H1 (cell line): ENCODE data around the gene MGAT5. TPM values are rescaled to one million over a fixed set of nuclear protein-coding genes. Genes with fewer than 3 reads are reported as not detected.

Experiments used
- CTCF ChIA-PET: fragments of 300-600 bp; sonication (Branson Sonifier 250); formaldehyde crosslinking; loops from one replicate; lab custom pipeline; 2021; ENCODE audit not compliant: partially characterized antibody; lab: Charles Lee
- POLR2A ChIA-PET: fragments of 300-600 bp; sonication (Branson Sonifier 250); formaldehyde crosslinking; loops from one replicate; lab custom pipeline; 2021; ENCODE audit warnings: inconsistent platforms; ENCODE audit not compliant: partially characterized antibody; lab: Charles Lee
- DNase-seq, 2 experiments: peaks; one replicate each; pipeline versions ENCODE4 v3.0.0 to v3.0.0-alpha.2; 2010 to 2022; ENCODE audit warnings: low spot score in 2 of 2, low read depth in 1 of 2, mixed read lengths in 1 of 2
- FAIRE-seq: peaks from 2 replicates; lab custom pipeline; 2011; peaks lifted over from hg19 to GRCh38; lab: Jason Lieb, UNC
- H2AFZ ChIP-seq: 2 replicates; pipeline ENCODE4 v1.8.1; 2012; ENCODE audit warnings: low read length, inconsistent platforms
- H2AK5ac ChIP-seq: 2 replicates; pipeline ENCODE4 v1.6.1; 2013; ENCODE audit warnings: low read depth, low read length
- H2BK120ac ChIP-seq: replicated peaks from 2 replicates; pipeline ENCODE3; 2013; ENCODE audit warnings: low read depth, low read length, inconsistent platforms
- H2BK12ac ChIP-seq: 2 replicates; pipeline ENCODE4 v1.6.1; 2013; ENCODE audit warnings: low read depth, low read length
- H2BK15ac ChIP-seq: 2 replicates; pipeline ENCODE4 v1.6.1; 2013; ENCODE audit warnings: low read length
- H2BK20ac ChIP-seq: 2 replicates; pipeline ENCODE4 v1.6.1; 2013; ENCODE audit warnings: low read length
- H2BK5ac ChIP-seq: 2 replicates; pipeline ENCODE4 v1.6.1; 2013; ENCODE audit warnings: low read depth, low read length
- H3K14ac ChIP-seq: 2 replicates; pipeline ENCODE4 v1.6.1; 2013; ENCODE audit warnings: inconsistent platforms; ENCODE audit not compliant: insufficient read length
- H3K18ac ChIP-seq: 2 replicates; pipeline ENCODE4 v1.6.1; 2013; ENCODE audit warnings: low read length; ENCODE audit errors: extremely low read depth
- H3K23ac ChIP-seq: 2 replicates; pipeline ENCODE4 v1.6.1; 2013; ENCODE audit warnings: inconsistent platforms; ENCODE audit not compliant: insufficient read length
- H3K23me2 ChIP-seq: 2 replicates; pipeline ENCODE4 v1.6.1; 2013; ENCODE audit warnings: low read depth, low read length
- H3K27ac ChIP-seq: 2 replicates; pipeline ENCODE4 v1.6.1; 2011; ENCODE audit warnings: low read depth, low read length, inconsistent platforms
- H3K27me3 ChIP-seq, 4 experiments: replicated peaks in 1 of 4; 1 replicate in 1 of 4; 2 replicates in 3 of 4; pipeline versions ENCODE4 v1.6.1 to v1.8.1; 2011 to 2013; ENCODE audit warnings: low read length in 3 of 4, mild to moderate bottlenecking in 3 of 4, inconsistent platforms in 2 of 4, mixed read lengths in 2 of 4, moderate library complexity in 1 of 4; ENCODE audit not compliant: control insufficient read depth in 3 of 4, insufficient read depth in 3 of 4; ENCODE audit errors: extremely low read depth in 1 of 4
- H3K36me3 ChIP-seq, 4 experiments: 2 replicates each; pipeline versions ENCODE4 v1.6.1 to v1.8.1; 2011 to 2013; ENCODE audit warnings: mild to moderate bottlenecking in 4 of 4, low read length in 3 of 4, moderate library complexity in 2 of 4, control low read depth in 1 of 4, inconsistent platforms in 1 of 4; ENCODE audit not compliant: insufficient read depth in 4 of 4, control insufficient read depth in 2 of 4
- H3K4ac ChIP-seq: replicated peaks from 2 replicates; pipeline ENCODE3; 2013; ENCODE audit warnings: low read length, low read depth, mixed read lengths, inconsistent platforms; ENCODE audit not compliant: insufficient read length
- H3K4me1 ChIP-seq, 4 experiments: replicated peaks in 1 of 4; 1 replicate in 1 of 4; 2 replicates in 3 of 4; pipeline versions ENCODE4 v1.6.1 to v1.8.1; 2011 to 2013; ENCODE audit warnings: low read length in 3 of 4, inconsistent platforms in 2 of 4, mixed read lengths in 1 of 4; ENCODE audit not compliant: insufficient read depth in 4 of 4, control insufficient read depth in 3 of 4
- H3K4me2 ChIP-seq, 2 experiments: 2 replicates each; pipeline versions ENCODE4 v1.6.1 to v1.8.1; 2011 to 2013; ENCODE audit warnings: low read depth in 2 of 2, low read length in 2 of 2, control low read depth in 1 of 2, inconsistent platforms in 1 of 2, mild to moderate bottlenecking in 1 of 2; ENCODE audit not compliant: insufficient read depth in 1 of 2
- H3K4me3 ChIP-seq, 4 experiments: fragments of 200-600, 300-600 bp in 1 of 4; sonication (generic), shearing (Covaris generic), sonication (Bioruptor Twin) in 1 of 4; 2 replicates each; pipeline versions ENCODE4 v1.5.1 to v1.8.1; 2011 to 2016; ENCODE audit warnings: low read length in 4 of 4, low read depth in 3 of 4, control low read depth in 2 of 4, inconsistent platforms in 2 of 4, mild to moderate bottlenecking in 2 of 4, mixed read lengths in 1 of 4, moderate library complexity in 1 of 4; ENCODE audit not compliant: insufficient read depth in 2 of 4; ENCODE audit errors: extremely low read depth in 1 of 4
- H3K56ac ChIP-seq: replicated peaks from 2 replicates; pipeline ENCODE3; 2013; ENCODE audit warnings: low read depth, mild to moderate bottlenecking, mixed read lengths, low read length, inconsistent platforms; ENCODE audit not compliant: insufficient read length
- H3K79me1 ChIP-seq: 2 replicates; pipeline ENCODE4 v1.6.1; 2013; ENCODE audit warnings: low read depth, low read length, control low read depth
- H3K79me2 ChIP-seq, 2 experiments: 2 replicates each; pipeline versions ENCODE4 v1.6.1 to v1.8.1; 2012 to 2013; ENCODE audit warnings: low read length in 2 of 2, mild to moderate bottlenecking in 2 of 2, inconsistent platforms in 1 of 2; ENCODE audit not compliant: insufficient read depth in 2 of 2, control insufficient read depth in 1 of 2
- H3K9ac ChIP-seq, 4 experiments: replicated peaks in 1 of 4; 1 replicate in 1 of 4; 2 replicates in 3 of 4; pipeline versions ENCODE4 v1.6.1 to v1.8.1; 2011 to 2013; ENCODE audit warnings: low read depth in 3 of 4, low read length in 3 of 4, control low read depth in 2 of 4, mild to moderate bottlenecking in 2 of 4, moderate library complexity in 2 of 4, inconsistent platforms in 1 of 4; ENCODE audit errors: extremely low read depth in 1 of 4
- H3K9me3 ChIP-seq, 2 experiments: 2 replicates each; pipeline versions ENCODE4 v1.6.1 to v1.8.1; 2012 to 2013; ENCODE audit warnings: mild to moderate bottlenecking in 2 of 2, moderate library complexity in 2 of 2, control low read depth in 1 of 2, inconsistent platforms in 1 of 2, low read depth in 1 of 2, low read length in 1 of 2, mixed read lengths in 1 of 2; ENCODE audit not compliant: insufficient read depth in 2 of 2
- H4K20me1 ChIP-seq, 2 experiments: replicated peaks in 1 of 2; 2 replicates each; pipeline versions ENCODE3 to v1.8.1; 2011 to 2013; ENCODE audit warnings: inconsistent platforms in 2 of 2, low read length in 2 of 2, mild to moderate bottlenecking in 1 of 2; ENCODE audit not compliant: insufficient read depth in 2 of 2, control insufficient read depth in 1 of 2
- H4K5ac ChIP-seq: 2 replicates; pipeline ENCODE4 v1.6.1; 2013; ENCODE audit warnings: low read length, low read depth, mixed read lengths, inconsistent platforms; ENCODE audit not compliant: insufficient read length
- H4K8ac ChIP-seq: 2 replicates; pipeline ENCODE4 v1.8.0; 2013; ENCODE audit warnings: mild to moderate bottlenecking, moderate library complexity, low read length, inconsistent platforms; ENCODE audit not compliant: insufficient read depth; ENCODE audit errors: extremely low read depth
- H4K91ac ChIP-seq: replicated peaks from 2 replicates; pipeline ENCODE3; 2013; ENCODE audit warnings: low read length, mixed read lengths, inconsistent platforms; ENCODE audit not compliant: insufficient read length
- KDM1A ChIP-seq: fragments of 200-600, 300-600 bp; sonication (generic); IDR thresholded peaks from 2 replicates; pipeline ENCODE4 v1.7.1; 2016; ENCODE audit warnings: mild to moderate bottlenecking, low read length, borderline replicate concordance
- WGBS, 2 experiments: shearing (Covaris generic) in 1 of 2; methylation state at CpG; one replicate each; pipeline versions ENCODE4 v1.1.6 to v1.1.7; 2013 to 2015; ENCODE audit warnings: low lambda C conversion rate in 2 of 2, mixed read lengths in 2 of 2, inconsistent platforms in 1 of 2, low coverage in 1 of 2, missing lambda C conversion rate in 1 of 2; ENCODE audit not compliant: insufficient replicate concordance in 2 of 2, insufficient coverage in 1 of 2, insufficient read length in 1 of 2; ENCODE audit errors: extremely low coverage in 1 of 2, missing lambda C conversion rate in 1 of 2; 5-methylcytosine and 5-hydroxymethylcytosine counted together
- polyA plus RNA-seq, 7 experiments: library from polyadenylated mRNA; depleted of rRNA in 3 of 7; stranded (reverse) in 5 of 7; unstranded in 2 of 7; fragments of >200 nt in 5 of 7; fragments of 200-250 nt in 2 of 7; gene quantifications; 1 replicate in 5 of 7; 2 replicates in 1 of 7; 4 replicates in 1 of 7; pipeline versions ENCODE4 v1.2.1 to v1.2.3, GENCODE V29; 2011 to 2013; ENCODE audit warnings: missing spikeins in 2 of 7, mixed read lengths in 2 of 7
- total RNA-seq: library from RNA; stranded (reverse); fragmentation: NEBNext Ultra II Directional; extraction: Animal tissue kit (Norgen Biotek cat#: 25700); gene quantifications from 2 replicates; pipeline ENCODE4 v1.2.1, GENCODE V29; 2021

Gene MGAT5
- total and polyA plus RNA-seq, 2 of the 8 experiments (the other 6 are each of a cell fraction or from before 2014, with no cell fraction given), result 11.2 to 49.2 TPM

- no peak overlapping the region for H3K4ac ChIP-seq
- H2AFZ ChIP-seq, result no peak overlapping the region
- H3K4me3 ChIP-seq, result no peak overlapping the region
- H2BK20ac ChIP-seq, result no peak overlapping the region
- H2AK5ac ChIP-seq, result no peak overlapping the region
- no peaks in the 10 kb centered on the region; the same call in 1 of the 2 replicates for H3K79me1 ChIP-seq
- no peak for DNase-seq
- no peaks in the 10 kb centered on the region; the same call in 1 of the 2 replicates for H3K23me2 ChIP-seq
- H2BK15ac ChIP-seq, result no peak overlapping the region
- no peaks in the 10 kb centered on the region for H3K36me3 ChIP-seq
- H4K8ac ChIP-seq, result no peak overlapping the region
- H3K23ac ChIP-seq, result no peak overlapping the region
- no peak overlapping the region for H3K56ac ChIP-seq
- H2BK120ac ChIP-seq, result no peak overlapping the region
- H3K79me2 ChIP-seq, result no peaks in the 10 kb centered on the region
- no peak overlapping the region for H3K27ac ChIP-seq
- H4K91ac ChIP-seq, result no peak overlapping the region
- no peak for FAIRE-seq
- H2BK5ac ChIP-seq, result no peak overlapping the region
- no peak overlapping the region for H4K5ac ChIP-seq
- H4K20me1 ChIP-seq, result peaks cover 0 to 3% of the 10 kb centered on the region in 2 experiments
- no peak overlapping the region for H3K4me2 ChIP-seq
- peaks cover 0 to 4% (median 3%) of the 10 kb centered on the region in 4 experiments; a peak in 3 of 7 replicates for H3K4me1 ChIP-seq
- 88% methylated on average over 1 of the region's 1 CpG; no CpG with 5 or more reads in 1 of the 2 experiments for WGBS, 2 experiments
- H3K27me3 ChIP-seq, result no peaks in the 10 kb centered on the region
- ChIA-PET POLR2A (no interaction called here), CTCF (interaction anchor here (1.2 kb wide), 1 partner anchor 8 kb away, joined by 4 read pairs; no protein-coding TSS in a partner anchor)
- no peak overlapping the region for H3K9ac ChIP-seq
- TF ChIP-seq KDM1A, result no peak
- no peak overlapping the region for H3K14ac ChIP-seq
- no peak overlapping the region for H3K18ac ChIP-seq
- H2BK12ac ChIP-seq, result no peak overlapping the region
- H3K9me3 ChIP-seq, result no peaks in the 10 kb centered on the region
Measured at GRCh38 chr2:134299334-134299733, 45.5 kb downstream of the MGAT5 start.
